Activated naive CD4-positive, alpha-beta T cell treated with anti-CD3 and anti-CD28 coated beads for 36 hours (primary cell): Measurements from ENCODE around the gene RASL11B. TPM values are rescaled to one million over a fixed set of nuclear protein-coding genes. Genes with fewer than 3 reads are reported as not detected.

ENCODE experiments used
- CTCF ChIA-PET: fragments of 350-600 bp; sonication (Branson Sonifier 250); formaldehyde crosslinking; loops from one replicate; lab custom pipeline; 2021; ENCODE audit warnings: antibody characterized with exemption; lab: Charles Lee
- DNase-seq: peaks from one replicate; pipeline ENCODE4 v3.0.0-alpha.2; 2020
- H3K27ac Mint-ChIP-seq: one replicate; pipeline ENCODE4 v1.8.0; 2021; ENCODE audit warnings: mild to moderate bottlenecking, mixed read lengths
- H3K27me3 Mint-ChIP-seq: one replicate; pipeline ENCODE4 v1.8.0; 2021; ENCODE audit warnings: low read depth, mixed read lengths
- H3K36me3 Mint-ChIP-seq: one replicate; pipeline ENCODE4 v1.8.0; 2021; ENCODE audit warnings: low read depth, mixed read lengths
- H3K4me1 Mint-ChIP-seq: one replicate; pipeline ENCODE4 v1.8.0; 2021; ENCODE audit warnings: low read depth, mixed read lengths
- H3K4me3 Mint-ChIP-seq: one replicate; pipeline ENCODE4 v1.8.0; 2021; ENCODE audit warnings: mild to moderate bottlenecking, moderate library complexity, mixed read lengths
- H3K9me3 Mint-ChIP-seq: one replicate; pipeline ENCODE4 v1.8.0; 2021; ENCODE audit warnings: mixed read lengths
- intact Hi-C: fragments of 100-400 bp; cut with micrococcal nuclease; formaldehyde crosslinking; loops from one replicate; pipeline ENCODE4 v1.15.1; 2023
- total RNA-seq, 2 experiments: library from RNA; stranded (reverse); gene quantifications; one replicate each; pipeline ENCODE4 v1.2.3, GENCODE V29; 2021

Gene RASL11B
- total RNA-seq, 2 experiments from 2014 or later = 0.24 TPM; not detected in 1

DNA sequence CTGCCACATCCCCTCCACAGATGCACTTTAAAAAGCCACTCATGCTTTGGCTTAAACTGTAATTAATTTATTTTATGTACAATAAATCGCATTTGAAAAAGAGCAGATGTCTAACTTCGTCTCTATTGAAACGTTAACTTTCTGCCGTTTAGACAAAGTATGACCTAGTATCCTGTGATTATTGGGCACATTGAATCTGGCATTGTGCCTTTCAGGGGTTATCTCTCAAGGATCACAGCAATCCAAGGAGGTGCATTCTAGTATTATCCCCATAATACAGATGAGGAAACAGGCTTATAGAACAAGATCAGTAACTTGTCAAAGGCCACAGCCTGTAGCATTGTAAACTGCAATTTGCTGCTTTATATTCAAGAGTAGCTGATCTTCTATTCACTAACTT lies 4.6 kb downstream of the RASL11B start:
- intact Hi-C loops = no loop called here
- Mint-ChIP-seq H3K27me3 (peaks cover 8% of the 10 kb centered on the region), H3K9me3 (no peaks in the 10 kb centered on the region), H3K36me3 (peaks cover 5% of the 10 kb centered on the region), H3K27ac (no peak overlapping the region), H3K4me1 (no peaks in the 10 kb centered on the region), H3K4me3 (no peak overlapping the region)
- DNase-seq = no peak
- CTCF ChIA-PET = interaction anchor here (1.2 kb wide), 1 partner anchor 45 kb away, joined by 5 read pairs; no protein-coding TSS in a partner anchor

GRCh38 chr4:52867163-52867562 lies 5.0 kb downstream of the RASL11B start:
- H3K4me3 Mint-ChIP-seq = no peak overlapping the region
- intact Hi-C loops = no loop called here
- no peak for DNase-seq
- CTCF ChIA-PET = interaction anchor here (1.2 kb wide), 1 partner anchor 45 kb away, joined by 5 read pairs; no protein-coding TSS in a partner anchor
- H3K27ac Mint-ChIP-seq = no peak overlapping the region
- H3K9me3 Mint-ChIP-seq = no peaks in the 10 kb centered on the region
- no peaks in the 10 kb centered on the region for H3K4me1 Mint-ChIP-seq
- H3K27me3 Mint-ChIP-seq = peaks cover 8% of the 10 kb centered on the region
- H3K36me3 Mint-ChIP-seq = peaks cover 5% of the 10 kb centered on the region

DNA sequence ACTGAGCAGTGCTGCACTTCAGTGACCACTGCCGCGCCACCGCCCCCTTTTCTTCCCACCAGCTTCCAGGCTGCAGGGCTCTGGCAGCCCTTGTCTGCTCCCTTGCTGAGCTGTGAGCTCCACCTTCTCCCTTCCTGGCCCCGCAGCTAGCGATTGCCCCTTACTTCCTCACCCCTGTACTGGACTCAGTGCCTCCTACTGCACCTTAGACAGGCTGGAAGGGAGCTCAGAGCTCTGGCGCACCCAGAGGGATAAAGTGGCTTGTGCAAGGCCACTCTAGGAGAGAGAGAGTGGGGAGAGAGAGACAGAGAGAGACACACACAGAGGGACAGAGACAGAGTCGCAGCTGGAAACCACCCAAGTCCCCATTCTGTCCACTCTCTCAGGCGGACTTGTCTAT lies 6.0 kb downstream of the RASL11B start:
- H3K4me1 Mint-ChIP-seq = no peaks in the 10 kb centered on the region
- peaks cover 13% of the 10 kb centered on the region for H3K36me3 Mint-ChIP-seq
- H3K4me3 Mint-ChIP-seq = no peak overlapping the region
- DNase-seq = no peak
- H3K9me3 Mint-ChIP-seq = no peaks in the 10 kb centered on the region
- H3K27me3 Mint-ChIP-seq = peaks cover 3% of the 10 kb centered on the region
- H3K27ac Mint-ChIP-seq = no peak overlapping the region
- CTCF ChIA-PET = no interaction called here
- intact Hi-C loops = no loop called here

DNA sequence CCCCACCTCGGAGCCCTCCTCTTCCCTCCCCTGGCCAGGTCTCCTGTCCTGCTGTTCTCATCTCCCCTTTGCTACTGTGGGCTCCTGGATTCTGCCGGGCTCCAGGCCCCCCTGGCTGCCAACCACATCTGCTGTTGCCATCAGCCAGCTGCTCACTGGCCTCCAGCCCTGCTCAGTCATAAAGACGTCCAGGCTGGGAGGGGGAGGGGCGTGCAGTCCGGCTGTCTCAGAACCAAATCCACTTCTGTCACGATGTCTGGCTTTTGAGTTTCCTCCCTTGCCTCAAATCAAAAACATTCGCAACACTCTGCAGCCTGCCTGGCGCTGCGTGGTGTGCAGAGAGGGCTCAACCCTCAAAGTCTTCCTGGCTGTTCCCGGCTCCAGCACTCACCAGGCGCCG lies 7.1 kb downstream of the RASL11B start:
- Mint-ChIP-seq H3K4me1 (no peaks in the 10 kb centered on the region), H3K36me3 (peaks cover 22% of the 10 kb centered on the region), H3K9me3 (no peaks in the 10 kb centered on the region), H3K4me3 (no peak overlapping the region), H3K27ac (no peak overlapping the region), H3K27me3 (no peaks in the 10 kb centered on the region)
- DNase-seq = no peak
- intact Hi-C loops = no loop called here
- CTCF ChIA-PET = no interaction called here

- intact Hi-C loops = no loop called here
- no peak for DNase-seq
- Mint-ChIP-seq H3K4me3 (no peak overlapping the region), H3K36me3 (peaks cover 23% of the 10 kb centered on the region), H3K27ac (no peak overlapping the region), H3K9me3 (no peaks in the 10 kb centered on the region), H3K4me1 (no peaks in the 10 kb centered on the region), H3K27me3 (no peaks in the 10 kb centered on the region)
- CTCF ChIA-PET = interaction anchor here (0.7 kb wide), 1 partner anchor 1302 kb away, joined by 3 read pairs; no protein-coding TSS in a partner anchor
These were observed 7.5 kb downstream of the RASL11B start for GRCh38 chr4:52869656-52870055.

DNA sequence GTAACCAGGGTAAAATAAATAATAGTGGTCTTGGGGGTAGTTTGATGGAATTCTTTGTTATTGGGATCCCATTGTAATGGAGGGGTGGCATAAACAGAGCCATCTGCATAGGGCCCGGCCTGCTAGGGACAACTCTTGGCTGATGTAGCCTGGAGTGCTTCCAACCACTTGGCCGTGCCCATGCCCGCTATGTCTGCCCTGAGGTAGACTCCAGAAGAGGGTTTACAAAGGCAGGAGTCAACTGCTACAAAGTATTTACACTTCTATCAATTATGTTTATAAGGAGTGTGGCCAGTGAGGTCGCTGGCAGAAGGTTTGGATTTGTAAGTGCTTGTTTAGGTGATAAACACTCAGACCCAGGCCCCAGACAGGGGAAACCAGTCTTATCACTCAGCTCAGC lies 8.1 kb downstream of the RASL11B start:
- intact Hi-C loops = no loop called here
- Mint-ChIP-seq H3K27ac (no peak overlapping the region), H3K9me3 (no peaks in the 10 kb centered on the region), H3K4me1 (no peaks in the 10 kb centered on the region), H3K27me3 (no peaks in the 10 kb centered on the region), H3K36me3 (peaks cover 23% of the 10 kb centered on the region), H3K4me3 (no peak overlapping the region)
- DNase-seq = no peak
- CTCF ChIA-PET = interaction anchor here (0.7 kb wide), 1 partner anchor 1302 kb away, joined by 3 read pairs; no protein-coding TSS in a partner anchor

GRCh38 chr4:52873191-52873590 lies 11.1 kb downstream of the RASL11B start:
- intact Hi-C loops = no loop called here
- Mint-ChIP-seq H3K36me3 (peaks cover 28% of the 10 kb centered on the region), H3K27ac (no peak overlapping the region), H3K4me3 (no peak overlapping the region), H3K9me3 (no peaks in the 10 kb centered on the region), H3K4me1 (peaks cover 9% of the 10 kb centered on the region), H3K27me3 (no peaks in the 10 kb centered on the region)
- CTCF ChIA-PET = no interaction called here
- no peak for DNase-seq

DNA sequence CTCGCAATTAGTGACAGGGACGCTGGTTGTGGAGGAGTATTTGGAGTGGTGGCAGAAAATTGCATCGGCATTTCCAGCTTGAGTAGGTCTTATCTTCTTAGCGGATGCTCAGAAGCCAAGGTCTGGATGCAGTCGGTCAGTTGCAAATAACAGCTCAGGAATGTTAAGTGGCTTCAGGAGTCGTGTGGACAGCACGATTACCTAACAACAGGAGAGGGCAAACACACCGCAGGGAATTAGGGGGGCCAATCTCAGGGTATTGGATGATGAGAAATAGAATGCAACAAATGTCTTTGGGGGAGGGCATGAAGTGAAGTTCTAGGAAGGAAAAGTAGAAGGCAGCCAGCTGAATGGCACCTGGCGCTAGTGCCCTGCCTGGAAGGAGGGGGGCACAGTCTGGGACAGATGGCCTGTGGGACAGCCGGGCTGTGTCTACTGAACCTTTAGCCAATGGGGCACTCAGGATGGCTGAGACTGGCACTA lies 11.8 kb downstream of the RASL11B start:
- no peak for DNase-seq

GRCh38 chr4:52874948-52875347 lies 12.8 kb downstream of the RASL11B start:
- intact Hi-C loops = no loop called here
- no peak for DNase-seq
- peaks cover 31% of the 10 kb centered on the region for H3K36me3 Mint-ChIP-seq
- CTCF ChIA-PET = interaction anchor here (0.6 kb wide), 1 partner anchor 986 kb away, joined by 3 read pairs; no protein-coding TSS in a partner anchor
- no peaks in the 10 kb centered on the region for H3K27me3 Mint-ChIP-seq
- peaks cover 9% of the 10 kb centered on the region for H3K4me1 Mint-ChIP-seq
- no peak overlapping the region for H3K4me3 Mint-ChIP-seq
- H3K27ac Mint-ChIP-seq = no peak overlapping the region
- no peaks in the 10 kb centered on the region for H3K9me3 Mint-ChIP-seq

More for the DNA sequence above, 11.8 kb downstream of the RASL11B start:
- peaks cover 30% of the 10 kb centered on the region for H3K36me3 Mint-ChIP-seq
- H3K27me3 Mint-ChIP-seq = no peaks in the 10 kb centered on the region
- H3K9me3 Mint-ChIP-seq = no peaks in the 10 kb centered on the region
- intact Hi-C loops = no loop called here
- CTCF ChIA-PET = no interaction called here
- no peak overlapping the region for H3K27ac Mint-ChIP-seq
- H3K4me1 Mint-ChIP-seq = peaks cover 9% of the 10 kb centered on the region
- H3K4me3 Mint-ChIP-seq = no peak overlapping the region

- DNase-seq = no peak
- Mint-ChIP-seq H3K36me3 (peaks cover 30% of the 10 kb centered on the region), H3K9me3 (no peaks in the 10 kb centered on the region), H3K4me3 (no peak overlapping the region), H3K4me1 (peaks cover 9% of the 10 kb centered on the region), H3K27ac (no peak overlapping the region), H3K27me3 (no peaks in the 10 kb centered on the region)
- intact Hi-C loops = no loop called here
- CTCF ChIA-PET = interaction anchor here (1.4 kb wide), 1 partner anchor 10 kb away, joined by 3 read pairs; no protein-coding TSS in a partner anchor
These were observed 14.0 kb downstream of the RASL11B start for GRCh38 chr4:52876069-52876468.

- DNase-seq = no peak
- intact Hi-C loops = no loop called here
- peaks cover 32% of the 10 kb centered on the region for H3K36me3 Mint-ChIP-seq
- no peaks in the 10 kb centered on the region for H3K27me3 Mint-ChIP-seq
- CTCF ChIA-PET = interaction anchor here (1.4 kb wide), 1 partner anchor 9 kb away, joined by 3 read pairs; no protein-coding TSS in a partner anchor
- no peaks in the 10 kb centered on the region for H3K9me3 Mint-ChIP-seq
- H3K27ac Mint-ChIP-seq = no peak overlapping the region
- H3K4me3 Mint-ChIP-seq = no peak overlapping the region
- H3K4me1 Mint-ChIP-seq = peaks cover 9% of the 10 kb centered on the region
These were observed 14.9 kb downstream of the RASL11B start for GRCh38 chr4:52877036-52877435.

GRCh38 chr4:52877694-52878093 lies 15.6 kb downstream of the RASL11B start:
- H3K4me1 Mint-ChIP-seq = peaks cover 9% of the 10 kb centered on the region
- DNase-seq = no peak
- intact Hi-C loops = no loop called here
- H3K9me3 Mint-ChIP-seq = no peaks in the 10 kb centered on the region
- no peaks in the 10 kb centered on the region for H3K27me3 Mint-ChIP-seq
- H3K36me3 Mint-ChIP-seq = peaks cover 27% of the 10 kb centered on the region
- no peak overlapping the region for H3K27ac Mint-ChIP-seq
- CTCF ChIA-PET = interaction anchor here (1.4 kb wide), 1 partner anchor 8 kb away, joined by 3 read pairs; no protein-coding TSS in a partner anchor
- no peak overlapping the region for H3K4me3 Mint-ChIP-seq

- no peaks in the 10 kb centered on the region for H3K9me3 Mint-ChIP-seq
- no peak overlapping the region for H3K27ac Mint-ChIP-seq
- H3K4me3 Mint-ChIP-seq = no peak overlapping the region
- intact Hi-C loops = no loop called here
- peaks cover 9% of the 10 kb centered on the region for H3K4me1 Mint-ChIP-seq
- no peak for DNase-seq
- CTCF ChIA-PET = no interaction called here
- H3K36me3 Mint-ChIP-seq = peaks cover 19% of the 10 kb centered on the region
- H3K27me3 Mint-ChIP-seq = no peaks in the 10 kb centered on the region
These were observed 17.4 kb downstream of the RASL11B start for GRCh38 chr4:52879471-52879870.
